ENCODE data around the gene PRRC2C.

Gene PRRC2C

GRCh38 chr1:171576144-171576543 is 90.8 kb downstream of the PRRC2C start:
- Histone ChIP-seq H3K4me1 (no peaks in the 10 kb centered on the region), H3K27ac (no peak overlapping the region), H3K9ac (no peak overlapping the region), H2AFZ (no peak overlapping the region), H3K36me3 (ENCODE audit: control insufficient read depth, insufficient read depth, low read length) (no peaks in the 10 kb centered on the region), H3K27me3 (ENCODE audit: control insufficient read depth, insufficient read depth, low read length) (no peaks in the 10 kb centered on the region), H3K4me2 (ENCODE audit: low read length) (no peak overlapping the region), H3K9me3 (ENCODE audit: control insufficient read depth, low read length) (no peaks in the 10 kb centered on the region), H3K4me3 (ENCODE audit: low read depth, low read length) (no peak overlapping the region), H3K79me2 (no peaks in the 10 kb centered on the region)
- no peak for TF ChIP-seq CTCF (IDR thresholded peaks at IDR 0.05)

- Histone ChIP-seq H3K36me3 (ENCODE audit: control insufficient read depth, insufficient read depth, low read length) (no peaks in the 10 kb centered on the region), H3K4me3 (ENCODE audit: low read depth, low read length) (no peak overlapping the region), H3K27me3 (ENCODE audit: control insufficient read depth, insufficient read depth, low read length) (no peaks in the 10 kb centered on the region), H2AFZ (no peak overlapping the region), H3K79me2 (no peaks in the 10 kb centered on the region), H3K4me2 (ENCODE audit: low read length) (no peak overlapping the region), H3K9me3 (ENCODE audit: control insufficient read depth, low read length) (no peaks in the 10 kb centered on the region), H3K27ac (no peak overlapping the region), H3K9ac (no peak overlapping the region), H3K4me1 (no peaks in the 10 kb centered on the region)
- TF ChIP-seq CTCF (IDR thresholded peaks at IDR 0.05): no peak
These were observed 95.9 kb downstream of the PRRC2C start for GRCh38 chr1:171581226-171581625.

- no peaks in the 10 kb centered on the region for H3K79me2 ChIP-seq
- no peak overlapping the region for H3K27ac ChIP-seq
- H3K36me3 ChIP-seq (ENCODE audit: control insufficient read depth, insufficient read depth, low read length): no peaks in the 10 kb centered on the region
- H2AFZ ChIP-seq: no peak overlapping the region
- no peak overlapping the region for H3K9ac ChIP-seq
- no peaks in the 10 kb centered on the region for H3K4me1 ChIP-seq
- no peaks in the 10 kb centered on the region for H3K9me3 ChIP-seq (ENCODE audit: control insufficient read depth, low read length)
- H3K4me2 ChIP-seq (ENCODE audit: low read length): no peak overlapping the region
- no peaks in the 10 kb centered on the region for H3K27me3 ChIP-seq (ENCODE audit: control insufficient read depth, insufficient read depth, low read length)
- no peak for TF ChIP-seq CTCF (IDR thresholded peaks at IDR 0.05)
- H3K4me3 ChIP-seq (ENCODE audit: low read depth, low read length): no peak overlapping the region
These were observed 96.4 kb downstream of the PRRC2C start for GRCh38 chr1:171581766-171582165.

- Histone ChIP-seq H3K4me3 (ENCODE audit: low read depth, low read length) (no peak overlapping the region), H2AFZ (no peak overlapping the region), H3K9ac (no peak overlapping the region), H3K27ac (no peak overlapping the region), H3K4me1 (no peaks in the 10 kb centered on the region), H3K79me2 (no peaks in the 10 kb centered on the region), H3K9me3 (ENCODE audit: control insufficient read depth, low read length) (no peaks in the 10 kb centered on the region), H3K36me3 (ENCODE audit: control insufficient read depth, insufficient read depth, low read length) (no peaks in the 10 kb centered on the region), H3K4me2 (ENCODE audit: low read length) (no peak overlapping the region), H3K27me3 (ENCODE audit: control insufficient read depth, insufficient read depth, low read length) (no peaks in the 10 kb centered on the region)
- no peak for TF ChIP-seq CTCF (IDR thresholded peaks at IDR 0.05)
These were observed 97.3 kb downstream of the PRRC2C start for GRCh38 chr1:171582589-171582988.

- Histone ChIP-seq H3K36me3 (ENCODE audit: control insufficient read depth, insufficient read depth, low read length) (no peaks in the 10 kb centered on the region), H3K27me3 (ENCODE audit: control insufficient read depth, insufficient read depth, low read length) (no peaks in the 10 kb centered on the region), H3K27ac (no peak overlapping the region), H3K4me1 (no peaks in the 10 kb centered on the region), H3K79me2 (no peaks in the 10 kb centered on the region), H3K9ac (no peak overlapping the region), H3K9me3 (ENCODE audit: control insufficient read depth, low read length) (no peaks in the 10 kb centered on the region), H3K4me2 (ENCODE audit: low read length) (no peak overlapping the region), H3K4me3 (ENCODE audit: low read depth, low read length) (no peak overlapping the region), H2AFZ (no peak overlapping the region)
- no peak for TF ChIP-seq CTCF (IDR thresholded peaks at IDR 0.05)
These were observed 98.4 kb downstream of the PRRC2C start for GRCh38 chr1:171583591-171584201.
